Measurements from ENCODE around the gene KAT5. TPM values are rescaled to one million over a fixed set of nuclear protein-coding genes. Genes with fewer than 3 reads are reported as not detected.

The KAT5 gene
- total RNA-seq, 1 donor from 2014 or later, result 31.0 TPM

DNA sequence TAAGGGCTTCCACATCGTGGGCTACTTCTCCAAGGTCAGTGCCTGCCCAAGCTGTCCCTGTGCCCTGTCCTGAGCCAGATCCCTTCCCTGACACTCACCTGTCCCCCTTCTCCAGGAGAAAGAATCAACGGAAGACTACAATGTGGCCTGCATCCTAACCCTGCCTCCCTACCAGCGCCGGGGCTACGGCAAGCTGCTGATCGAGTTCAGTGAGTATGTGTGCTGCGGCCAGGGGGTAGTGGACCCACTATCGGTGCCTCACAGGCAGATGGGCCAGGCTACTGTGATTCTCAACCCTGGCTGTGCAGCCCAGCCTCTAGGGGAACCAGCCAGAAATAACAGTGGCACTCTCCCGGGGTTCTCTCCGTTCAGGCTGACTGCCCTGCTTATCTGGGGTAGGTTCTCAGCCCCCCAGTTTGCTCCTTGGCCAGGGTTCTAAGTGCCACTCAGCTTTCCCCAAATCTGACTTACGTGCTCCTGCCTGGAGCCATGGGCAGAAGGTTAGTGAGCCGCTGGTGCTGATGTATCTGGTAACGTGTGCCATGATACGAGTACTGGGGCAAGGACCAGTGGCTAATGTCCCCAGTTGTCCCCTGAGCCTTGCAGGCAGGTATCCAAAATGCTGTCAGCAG lies 4.8 kb downstream of the KAT5 start:
- peak in 1 of 2 donors; percentile 51 for DNase-seq (ENCODE audit: low spot score in 2 of 2)
- Histone ChIP-seq H3K4me1 (peaks cover 9 to 27% of the 10 kb centered on the region in 2 donors), H3K27me3 (no peaks in the 10 kb centered on the region), H3K9me3 (no peaks in the 10 kb centered on the region), H3K36me3 (peaks cover 55 to 65% of the 10 kb centered on the region in 2 donors), H3K27ac (no peak overlapping the region), H3K4me3 (no peak overlapping the region)
- TF ChIP-seq, protein P1, sequence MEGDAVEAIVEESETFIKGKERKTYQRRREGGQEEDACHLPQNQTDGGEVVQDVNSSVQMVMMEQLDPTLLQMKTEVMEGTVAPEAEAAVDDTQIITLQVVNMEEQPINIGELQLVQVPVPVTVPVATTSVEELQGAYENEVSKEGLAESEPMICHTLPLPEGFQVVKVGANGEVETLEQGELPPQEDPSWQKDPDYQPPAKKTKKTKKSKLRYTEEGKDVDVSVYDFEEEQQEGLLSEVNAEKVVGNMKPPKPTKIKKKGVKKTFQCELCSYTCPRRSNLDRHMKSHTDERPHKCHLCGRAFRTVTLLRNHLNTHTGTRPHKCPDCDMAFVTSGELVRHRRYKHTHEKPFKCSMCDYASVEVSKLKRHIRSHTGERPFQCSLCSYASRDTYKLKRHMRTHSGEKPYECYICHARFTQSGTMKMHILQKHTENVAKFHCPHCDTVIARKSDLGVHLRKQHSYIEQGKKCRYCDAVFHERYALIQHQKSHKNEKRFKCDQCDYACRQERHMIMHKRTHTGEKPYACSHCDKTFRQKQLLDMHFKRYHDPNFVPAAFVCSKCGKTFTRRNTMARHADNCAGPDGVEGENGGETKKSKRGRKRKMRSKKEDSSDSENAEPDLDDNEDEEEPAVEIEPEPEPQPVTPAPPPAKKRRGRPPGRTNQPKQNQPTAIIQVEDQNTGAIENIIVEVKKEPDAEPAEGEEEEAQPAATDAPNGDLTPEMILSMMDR (IDR thresholded peaks at IDR 0.05), result no peak
- intact Hi-C loops (cut with DNase I), result loop anchor here (10.0 kb wide), 1 partner anchor 102 kb away; the partner anchor contains the start of genes MAP3K11 and PCNX3

DNA sequence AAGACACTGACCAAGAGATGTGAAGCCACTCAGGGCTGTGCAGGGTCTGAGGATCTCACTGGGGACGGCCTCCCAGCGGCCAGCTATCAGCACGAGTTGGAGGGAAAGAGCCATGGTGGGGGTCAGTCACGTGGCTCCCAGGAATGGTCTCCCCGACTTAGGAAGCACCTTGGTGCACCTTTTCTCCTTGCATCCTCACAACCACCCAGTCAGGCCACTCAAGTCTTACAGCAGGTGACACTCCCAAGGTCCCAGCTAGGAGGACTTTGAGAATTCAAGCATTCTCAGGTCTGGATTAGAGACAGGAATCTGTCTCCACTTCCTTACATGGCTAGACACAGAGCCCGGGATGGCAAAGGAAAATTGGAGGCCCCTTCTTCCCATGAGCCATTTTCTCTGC lies 5.9 kb downstream of the KAT5 start:
- peaks cover 55 to 64% of the 10 kb centered on the region in 2 donors for H3K36me3 ChIP-seq
- no peaks in the 10 kb centered on the region for H3K27me3 ChIP-seq
- intact Hi-C loops (cut with DNase I), result loop anchor here (10.0 kb wide), 1 partner anchor 103 kb away; the partner anchor contains the start of genes MAP3K11 and PCNX3
- DNase-seq (ENCODE audit: low spot score in 2 of 2), result no peak
- no peak overlapping the region for H3K4me3 ChIP-seq
- no peaks in the 10 kb centered on the region for H3K9me3 ChIP-seq
- H3K4me1 ChIP-seq, result peaks cover 6 to 25% of the 10 kb centered on the region in 2 donors
- TF ChIP-seq, protein P1 (IDR thresholded peaks at IDR 0.05), result no peak
- no peak overlapping the region for H3K27ac ChIP-seq

DNA sequence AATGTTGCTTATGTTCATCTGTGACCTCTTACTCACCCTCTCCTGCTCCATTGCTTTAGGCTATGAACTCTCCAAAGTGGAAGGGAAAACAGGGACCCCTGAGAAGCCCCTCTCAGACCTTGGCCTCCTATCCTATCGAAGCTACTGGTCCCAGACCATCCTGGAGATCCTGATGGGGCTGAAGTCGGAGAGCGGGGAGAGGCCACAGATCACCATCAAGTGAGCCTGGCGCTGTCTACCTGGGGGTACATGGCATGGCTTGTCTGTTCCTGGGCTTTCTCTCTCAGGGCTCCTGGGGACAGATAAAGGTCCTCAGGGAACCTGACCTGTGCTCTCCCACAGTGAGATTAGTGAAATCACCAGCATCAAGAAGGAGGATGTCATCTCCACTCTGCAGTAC lies 6.5 kb downstream of the KAT5 start:
- H3K27ac ChIP-seq, result no peak overlapping the region
- peak in 1 of 2 donors; percentile 55 for DNase-seq (ENCODE audit: low spot score in 2 of 2)
- intact Hi-C loops (cut with DNase I), result loop anchor here (10.0 kb wide), 1 partner anchor 104 kb away; the partner anchor contains the start of genes MAP3K11 and PCNX3

DNA sequence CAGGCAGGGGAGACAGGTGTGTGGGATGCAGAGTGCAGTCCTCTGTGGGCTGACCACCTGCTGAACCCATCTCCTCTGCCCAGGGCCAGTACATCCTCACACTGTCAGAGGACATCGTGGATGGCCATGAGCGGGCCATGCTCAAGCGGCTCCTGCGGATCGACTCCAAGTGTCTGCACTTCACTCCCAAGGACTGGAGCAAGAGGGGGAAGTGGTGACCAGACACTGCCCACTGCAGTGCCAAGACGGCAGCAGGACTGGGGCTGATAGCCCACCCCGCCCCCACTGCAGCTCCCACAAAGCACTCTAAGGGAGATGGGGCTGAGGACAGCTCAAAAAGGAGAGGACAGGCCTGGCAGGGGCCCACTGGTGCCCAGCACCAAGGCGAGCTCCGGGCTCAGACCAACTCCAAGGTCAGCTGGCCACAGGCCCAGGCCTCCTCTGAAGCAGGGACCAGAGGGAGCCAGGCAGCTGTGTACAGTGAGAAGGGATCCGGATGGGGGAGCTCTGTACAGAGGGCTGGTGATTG lies 7.0 kb downstream of the KAT5 start:
- peak overlapping the region; percentile 65 to 84 for H3K4me3 ChIP-seq
- H3K36me3 ChIP-seq, result peaks cover 52 to 53% of the 10 kb centered on the region in 2 donors
- DNase-seq (ENCODE audit: low spot score in 2 of 2), result peak in 1 of 2 donors; percentile 58
- TF ChIP-seq, protein P1 (IDR thresholded peaks at IDR 0.05), result no peak
- peaks cover 5 to 17% of the 10 kb centered on the region in 2 donors for H3K4me1 ChIP-seq
- H3K27ac ChIP-seq, result peak overlapping the region in 1 of 2 donors; percentile 86
- intact Hi-C loops (cut with DNase I), result loop anchor here (10.0 kb wide), 1 partner anchor 104 kb away; the partner anchor contains the start of genes MAP3K11 and PCNX3
- no peaks in the 10 kb centered on the region for H3K27me3 ChIP-seq
- no peaks in the 10 kb centered on the region for H3K9me3 ChIP-seq

More for the DNA sequence above, 6.5 kb downstream of the KAT5 start:
- H3K4me1 ChIP-seq, result peaks cover 5 to 19% of the 10 kb centered on the region in 2 donors
- peaks cover 55 to 58% of the 10 kb centered on the region in 2 donors for H3K36me3 ChIP-seq
- H3K9me3 ChIP-seq, result no peaks in the 10 kb centered on the region
- H3K27me3 ChIP-seq, result no peaks in the 10 kb centered on the region
- peak overlapping the region in 1 of 2 donors; percentile 65 for H3K4me3 ChIP-seq
- TF ChIP-seq, protein P1 (IDR thresholded peaks at IDR 0.05), result no peak

DNA sequence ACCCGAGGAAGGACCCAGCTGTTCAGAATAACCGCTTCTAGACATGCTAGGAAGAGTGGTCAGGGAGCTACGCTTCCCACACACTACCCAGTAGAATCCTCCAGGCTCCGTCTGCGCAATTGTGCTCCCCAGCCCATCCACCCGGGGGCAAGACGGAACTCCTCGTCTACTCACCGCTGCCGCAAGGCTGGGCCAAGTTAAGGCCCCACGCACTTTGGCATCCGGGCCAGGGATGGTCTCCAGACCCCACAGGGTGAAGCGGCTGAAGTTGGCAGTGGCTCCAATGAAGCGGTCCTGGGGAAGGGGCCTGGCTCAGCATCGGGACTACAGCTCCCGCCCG lies 7.8 kb downstream of the KAT5 start:
- H3K27me3 ChIP-seq, result no peaks in the 10 kb centered on the region
- H3K27ac ChIP-seq, result peak overlapping the region; percentile 79 to 86
- H3K36me3 ChIP-seq, result peaks cover 44 to 45% of the 10 kb centered on the region in 2 donors
- TF ChIP-seq, protein P1 (IDR thresholded peaks at IDR 0.05), result no peak
- intact Hi-C loops (cut with DNase I), result loop anchor here (1.0 to 10.0 kb wide), 3 partner anchors 8 to 105 kb away; partner anchors contain the start of genes KAT5, MAP3K11 and PCNX3
- H3K9me3 ChIP-seq, result no peaks in the 10 kb centered on the region
- DNase-seq (ENCODE audit: low spot score in 2 of 2), result peak in 1 of 2 donors; percentile 68
- H3K4me3 ChIP-seq, result peak overlapping the region; percentile 65 to 84
- peaks cover 5 to 17% of the 10 kb centered on the region in 2 donors for H3K4me1 ChIP-seq

Data from ascending aorta (tissue), 2 donors.